Stimulated activated CD8-positive, alpha-beta memory T cell treated with anti-CD3 and anti-CD28 coated beads, Interleukin-2, amount 100 ng/mL, for 48 hours (primary cell): ENCODE data around the gene STK26.
"Not testable (repeated sequence)": the region's sequence is repeated elsewhere in the genome, so short reads cannot be mapped to it uniquely, and the experiment has no call there.

Experiments
- DNase-seq, 2 donors: peaks; one replicate each; pipeline ENCODE4 v3.0.0-alpha.2; 2020; ENCODE audit warnings: low read depth in 2 of 2

The STK26 gene

GRCh38 chrX:132094164-132094563, 71.1 kb downstream of the STK26 start:
- DNase-seq, result no peak

GRCh38 chrX:132098704-132099103, 75.6 kb downstream of the STK26 start:
- DNase-seq, result not testable (repeated sequence)

- DNase-seq, result no peak
Measured at GRCh38 chrX:132101206-132101605, 78.1 kb downstream of the STK26 start.

GRCh38 chrX:132101799-132102198, 78.7 kb downstream of the STK26 start:
- no peak for DNase-seq

- no peak for DNase-seq
Measured at GRCh38 chrX:132107291-132107690, 84.2 kb downstream of the STK26 start.

DNA sequence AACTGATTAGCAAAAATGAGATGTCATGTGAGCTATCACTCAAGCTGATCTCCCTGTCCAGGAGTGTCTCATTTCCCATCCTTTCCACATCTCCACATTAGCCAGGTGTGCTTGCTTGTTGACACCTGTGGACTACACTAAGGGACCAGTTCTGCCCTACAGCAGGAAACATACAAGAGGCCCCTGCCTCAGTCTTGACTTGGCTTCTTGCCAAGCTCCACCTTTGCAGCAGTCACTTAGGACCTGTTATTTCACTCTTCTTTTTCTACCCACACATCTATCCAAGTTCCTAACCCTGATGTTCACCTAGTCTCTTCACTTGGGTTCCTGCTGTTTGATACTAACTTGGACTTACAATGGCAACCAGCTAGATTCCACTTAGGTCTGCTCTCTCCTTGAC, 91.5 kb downstream of the STK26 start:
- DNase-seq, result no peak

GRCh38 chrX:132115792-132116191, 92.7 kb downstream of the STK26 start:
- DNase-seq, result no peak

GRCh38 chrX:132118358-132118757, 95.3 kb downstream of the STK26 start:
- DNase-seq, result no peak

DNA sequence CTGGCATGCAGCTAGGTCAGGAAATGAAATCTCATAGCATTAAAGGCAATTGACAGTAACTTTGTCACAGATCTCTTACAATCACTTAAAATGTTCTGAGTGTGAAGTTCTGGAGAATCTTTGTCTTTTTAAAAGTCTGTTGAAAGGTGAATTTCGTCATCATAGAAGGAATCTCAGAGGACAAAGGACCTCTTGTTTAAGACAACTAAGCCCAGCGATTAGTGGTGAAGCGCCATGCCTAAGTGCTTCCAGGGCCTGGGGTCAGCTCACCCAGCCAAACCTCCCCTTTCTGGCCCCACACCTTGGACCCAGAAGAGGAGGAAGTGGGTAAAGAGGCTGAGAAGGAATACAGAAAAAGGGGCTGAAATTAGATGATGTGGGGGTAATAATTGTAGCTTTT, 96.2 kb downstream of the STK26 start:
- no peak for DNase-seq

DNA sequence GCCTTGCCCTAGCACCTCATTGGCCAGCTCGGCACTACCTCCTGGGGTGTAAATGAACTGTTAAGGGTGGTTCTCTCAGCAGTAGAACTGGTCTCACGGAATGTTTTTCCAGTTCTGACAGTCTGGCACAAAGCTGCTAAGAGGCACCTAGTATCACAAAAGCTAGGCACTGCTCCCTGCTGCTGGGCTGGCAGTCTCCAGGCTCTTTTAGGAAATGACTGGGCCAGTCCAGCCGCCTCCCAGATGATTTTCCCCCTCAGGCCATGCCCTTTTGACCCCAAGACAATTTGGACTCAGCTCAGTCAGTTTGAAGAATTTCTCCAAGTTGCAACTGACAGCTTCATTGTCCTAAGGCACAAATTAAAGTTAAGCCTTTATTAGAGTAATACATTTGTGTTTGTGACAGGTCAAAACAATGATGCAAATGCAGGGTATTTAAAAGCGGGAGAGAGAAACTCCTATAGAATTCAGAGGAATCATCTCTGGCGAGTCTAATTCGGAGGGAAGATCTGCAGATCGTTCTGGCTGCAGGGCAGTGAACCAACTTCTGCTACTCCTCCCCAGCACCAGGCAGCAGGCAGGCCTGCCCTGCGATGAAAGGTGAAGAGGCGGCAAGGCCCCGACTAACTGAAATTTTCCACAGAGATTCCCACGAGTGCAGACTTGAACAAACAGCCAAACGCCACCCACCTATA, 96.9 kb downstream of the STK26 start:
- DNase-seq, result no peak

GRCh38 chrX:132120913-132121312, 97.8 kb downstream of the STK26 start:
- no peak for DNase-seq
